Measurements from ENCODE around the gene ZBTB7C.

Gene ZBTB7C

GRCh38 chr18:48153613-48154481 lies 255.3 kb downstream of the ZBTB7C start:
- no peaks in the 10 kb centered on the region for H3K36me3 ChIP-seq (ENCODE audit: insufficient read depth, low read length)
- H3K4me1 ChIP-seq (ENCODE audit: insufficient read depth, low read length): no peaks in the 10 kb centered on the region
- no peak overlapping the region for H3K9ac ChIP-seq (ENCODE audit: low read depth, low read length)
- H3K27me3 ChIP-seq (ENCODE audit: insufficient read depth, low read length): peaks cover 26% of the 10 kb centered on the region
- no peak overlapping the region for H3K4me3 ChIP-seq (ENCODE audit: low read length)
- H3K27ac ChIP-seq (ENCODE audit: low read depth, low read length): no peak overlapping the region
- 88% methylated on average over 7 of the region's 7 CpGs for WGBS
- H3K9me3 ChIP-seq (ENCODE audit: insufficient read depth, low read depth, low read length): no peaks in the 10 kb centered on the region

- H3K9me3 ChIP-seq (ENCODE audit: insufficient read depth, low read depth, low read length): no peaks in the 10 kb centered on the region
- H3K9ac ChIP-seq (ENCODE audit: low read depth, low read length): no peak overlapping the region
- no peak overlapping the region for H3K27ac ChIP-seq (ENCODE audit: low read depth, low read length)
- no peak overlapping the region for H3K4me3 ChIP-seq (ENCODE audit: low read length)
- WGBS: 92% methylated on average over 4 of the region's 4 CpGs
- no peaks in the 10 kb centered on the region for H3K36me3 ChIP-seq (ENCODE audit: insufficient read depth, low read length)
- H3K27me3 ChIP-seq (ENCODE audit: insufficient read depth, low read length): peaks cover 13% of the 10 kb centered on the region
- H3K4me1 ChIP-seq (ENCODE audit: insufficient read depth, low read length): no peaks in the 10 kb centered on the region
These were observed 256.6 kb downstream of the ZBTB7C start for GRCh38 chr18:48152549-48152948.

GRCh38 chr18:48151421-48152065 lies 257.6 kb downstream of the ZBTB7C start:
- no peak overlapping the region for H3K27ac ChIP-seq (ENCODE audit: low read depth, low read length)
- H3K4me1 ChIP-seq (ENCODE audit: insufficient read depth, low read length): no peaks in the 10 kb centered on the region
- WGBS: 80% methylated on average over 11 of the region's 11 CpGs
- no peak overlapping the region for H3K9ac ChIP-seq (ENCODE audit: low read depth, low read length)
- H3K9me3 ChIP-seq (ENCODE audit: insufficient read depth, low read depth, low read length): no peaks in the 10 kb centered on the region
- no peak overlapping the region for H3K4me3 ChIP-seq (ENCODE audit: low read length)
- H3K36me3 ChIP-seq (ENCODE audit: insufficient read depth, low read length): no peaks in the 10 kb centered on the region
- peaks cover 3% of the 10 kb centered on the region; the same call in 1 of the 2 replicates for H3K27me3 ChIP-seq (ENCODE audit: insufficient read depth, low read length)

GRCh38 chr18:48149020-48149685 lies 260.0 kb downstream of the ZBTB7C start:
- H3K27ac ChIP-seq (ENCODE audit: low read depth, low read length): no peak overlapping the region
- no peak overlapping the region for H3K4me3 ChIP-seq (ENCODE audit: low read length)
- no peak overlapping the region for H3K9ac ChIP-seq (ENCODE audit: low read depth, low read length)
- 95% methylated on average over 14 of the region's 15 CpGs for WGBS
- H3K4me1 ChIP-seq (ENCODE audit: insufficient read depth, low read length): no peaks in the 10 kb centered on the region
- H3K9me3 ChIP-seq (ENCODE audit: insufficient read depth, low read depth, low read length): no peaks in the 10 kb centered on the region
- H3K27me3 ChIP-seq (ENCODE audit: insufficient read depth, low read length): no peaks in the 10 kb centered on the region
- no peaks in the 10 kb centered on the region for H3K36me3 ChIP-seq (ENCODE audit: insufficient read depth, low read length)

- Histone ChIP-seq H3K4me3 (ENCODE audit: low read length) (no peak overlapping the region), H3K9me3 (ENCODE audit: insufficient read depth, low read depth, low read length) (no peaks in the 10 kb centered on the region), H3K27me3 (ENCODE audit: insufficient read depth, low read length) (peaks cover 18% of the 10 kb centered on the region), H3K27ac (ENCODE audit: low read depth, low read length) (no peak overlapping the region), H3K36me3 (ENCODE audit: insufficient read depth, low read length) (no peaks in the 10 kb centered on the region), H3K9ac (ENCODE audit: low read depth, low read length) (no peak overlapping the region), H3K4me1 (ENCODE audit: insufficient read depth, low read length) (peaks cover 13% of the 10 kb centered on the region)
- 71% methylated on average over 1 of the region's 1 CpG for WGBS
These were observed 266.2 kb downstream of the ZBTB7C start for GRCh38 chr18:48142994-48143393.

- no peak overlapping the region for H3K9ac ChIP-seq (ENCODE audit: low read depth, low read length)
- H3K27ac ChIP-seq (ENCODE audit: low read depth, low read length): no peak overlapping the region
- H3K27me3 ChIP-seq (ENCODE audit: insufficient read depth, low read length): peaks cover 24% of the 10 kb centered on the region
- H3K9me3 ChIP-seq (ENCODE audit: insufficient read depth, low read depth, low read length): no peaks in the 10 kb centered on the region
- H3K4me1 ChIP-seq (ENCODE audit: insufficient read depth, low read length): peaks cover 18% of the 10 kb centered on the region
- WGBS: 93% methylated on average over 3 of the region's 3 CpGs
- H3K4me3 ChIP-seq (ENCODE audit: low read length): no peak overlapping the region
- no peaks in the 10 kb centered on the region for H3K36me3 ChIP-seq (ENCODE audit: insufficient read depth, low read length)
These were observed 266.8 kb downstream of the ZBTB7C start for GRCh38 chr18:48142353-48142752.

GRCh38 chr18:48140731-48141130 lies 268.5 kb downstream of the ZBTB7C start:
- Histone ChIP-seq H3K9ac (ENCODE audit: low read depth, low read length) (no peak overlapping the region), H3K4me1 (ENCODE audit: insufficient read depth, low read length) (peaks cover 22% of the 10 kb centered on the region), H3K36me3 (ENCODE audit: insufficient read depth, low read length) (no peaks in the 10 kb centered on the region), H3K27me3 (ENCODE audit: insufficient read depth, low read length) (peaks cover 41% of the 10 kb centered on the region), H3K27ac (ENCODE audit: low read depth, low read length) (no peak overlapping the region), H3K9me3 (ENCODE audit: insufficient read depth, low read depth, low read length) (no peaks in the 10 kb centered on the region), H3K4me3 (ENCODE audit: low read length) (no peak overlapping the region)
- 85% methylated on average over 10 of the region's 10 CpGs for WGBS

GRCh38 chr18:48139431-48140347 lies 269.5 kb downstream of the ZBTB7C start:
- 79% methylated on average over 14 of the region's 14 CpGs for WGBS
- Histone ChIP-seq H3K4me1 (ENCODE audit: insufficient read depth, low read length) (peaks cover 22% of the 10 kb centered on the region), H3K9me3 (ENCODE audit: insufficient read depth, low read depth, low read length) (no peaks in the 10 kb centered on the region), H3K4me3 (ENCODE audit: low read length) (no peak overlapping the region), H3K27me3 (ENCODE audit: insufficient read depth, low read length) (peaks cover 51% of the 10 kb centered on the region), H3K36me3 (ENCODE audit: insufficient read depth, low read length) (no peaks in the 10 kb centered on the region), H3K9ac (ENCODE audit: low read depth, low read length) (no peak overlapping the region), H3K27ac (ENCODE audit: low read depth, low read length) (no peak overlapping the region)

GRCh38 chr18:48138660-48139430 lies 270.3 kb downstream of the ZBTB7C start:
- H3K27ac ChIP-seq (ENCODE audit: low read depth, low read length): no peak overlapping the region
- H3K4me3 ChIP-seq (ENCODE audit: low read length): no peak overlapping the region
- H3K36me3 ChIP-seq (ENCODE audit: insufficient read depth, low read length): no peaks in the 10 kb centered on the region
- H3K27me3 ChIP-seq (ENCODE audit: insufficient read depth, low read length): peaks cover 59% of the 10 kb centered on the region
- H3K9me3 ChIP-seq (ENCODE audit: insufficient read depth, low read depth, low read length): no peaks in the 10 kb centered on the region
- H3K4me1 ChIP-seq (ENCODE audit: insufficient read depth, low read length): peaks cover 22% of the 10 kb centered on the region
- H3K9ac ChIP-seq (ENCODE audit: low read depth, low read length): no peak overlapping the region
- WGBS: 86% methylated on average over 7 of the region's 7 CpGs

GRCh38 chr18:48138210-48138609 lies 271.0 kb downstream of the ZBTB7C start:
- Histone ChIP-seq H3K9me3 (ENCODE audit: insufficient read depth, low read depth, low read length) (no peaks in the 10 kb centered on the region), H3K4me1 (ENCODE audit: insufficient read depth, low read length) (peaks cover 22% of the 10 kb centered on the region), H3K27me3 (ENCODE audit: insufficient read depth, low read length) (peaks cover 61% of the 10 kb centered on the region), H3K4me3 (ENCODE audit: low read length) (no peak overlapping the region), H3K27ac (ENCODE audit: low read depth, low read length) (no peak overlapping the region), H3K9ac (ENCODE audit: low read depth, low read length) (no peak overlapping the region), H3K36me3 (ENCODE audit: insufficient read depth, low read length) (no peaks in the 10 kb centered on the region)
- WGBS: 25% methylated on average over 4 of the region's 4 CpGs

All from HUES64 (cell line).